Measurements from ENCODE around the gene TINCR. TPM values are rescaled to one million over a fixed set of nuclear protein-coding genes. Genes with fewer than 3 reads are reported as not detected.

TINCR gene
- total RNA-seq, 1 experiment from 2014 or later = 4.4 TPM

- Histone ChIP-seq H3F3A (ENCODE audit: insufficient read depth, low read depth) (no peaks in the 10 kb centered on the region), H3K9me2 (ENCODE audit: insufficient read depth) (no peaks in the 10 kb centered on the region), H4K20me1 (ENCODE audit: insufficient read depth) (no peaks in the 10 kb centered on the region; the same call in 1 of the 2 replicates), H3K36me3 (ENCODE audit: low read depth) (no peaks in the 10 kb centered on the region), H3K4me1 (replicated peaks; ENCODE audit: insufficient read depth) (no peaks in the 10 kb centered on the region), H3K9me3 (ENCODE audit: insufficient read depth, low read depth) (no peaks in the 10 kb centered on the region), H3K27me3 (ENCODE audit: insufficient read depth, low read depth) (no peaks in the 10 kb centered on the region), H3K4me3 (no peak overlapping the region), H3K27ac (no peak overlapping the region), H3K79me2 (ENCODE audit: low read depth) (no peaks in the 10 kb centered on the region; the same call in 1 of the 2 replicates), H2AFZ (no peak overlapping the region), H3K4me2 (no peak overlapping the region)
- CTCF ChIA-PET = no interaction called here
- BruUV-seq (replicated peaks) = no TSS peak
- POLR2A ChIA-PET (ENCODE audit: unreplicated experiment) = interaction anchor here (0.6 kb wide), 1 partner anchor 11 kb away, joined by 4 read pairs; no protein-coding TSS in a partner anchor
- no peak for DNase-seq
- TF ChIP-seq CTCF (conservative IDR thresholded peaks at IDR 0.05) (no peak), EZH2 (IDR thresholded peaks at IDR 0.05; ENCODE audit: low read depth) (no peak)
- intact Hi-C loops (cut with micrococcal nuclease; ENCODE audit: unreplicated experiment) = no loop called here
These were observed 40.5 kb upstream of the TINCR start for GRCh38 chr19:5608291-5608690.

- Histone ChIP-seq H3K27me3 (ENCODE audit: insufficient read depth, low read depth) (no peaks in the 10 kb centered on the region), H3F3A (ENCODE audit: insufficient read depth, low read depth) (no peaks in the 10 kb centered on the region), H3K4me3 (no peak overlapping the region), H3K27ac (no peak overlapping the region), H3K4me2 (no peak overlapping the region), H4K20me1 (ENCODE audit: insufficient read depth) (no peaks in the 10 kb centered on the region; the same call in 1 of the 2 replicates), H3K4me1 (replicated peaks; ENCODE audit: insufficient read depth) (no peaks in the 10 kb centered on the region), H3K9me3 (ENCODE audit: insufficient read depth, low read depth) (no peaks in the 10 kb centered on the region), H3K36me3 (ENCODE audit: low read depth) (no peaks in the 10 kb centered on the region), H2AFZ (no peak overlapping the region), H3K9me2 (ENCODE audit: insufficient read depth) (no peaks in the 10 kb centered on the region), H3K79me2 (ENCODE audit: low read depth) (no peaks in the 10 kb centered on the region; the same call in 1 of the 2 replicates)
- POLR2A ChIA-PET (ENCODE audit: unreplicated experiment) = interaction anchor here (0.6 kb wide), 1 partner anchor 11 kb away, joined by 4 read pairs; no protein-coding TSS in a partner anchor
- DNase-seq = no peak
- BruUV-seq (replicated peaks) = no TSS peak
- TF ChIP-seq CTCF (conservative IDR thresholded peaks at IDR 0.05) = no peak
- intact Hi-C loops (cut with micrococcal nuclease; ENCODE audit: unreplicated experiment) = no loop called here
- CTCF ChIA-PET = interaction anchor here (0.7 kb wide), 1 partner anchor 47 kb away, joined by 18 read pairs; no protein-coding TSS in a partner anchor
These were observed 39.8 kb upstream of the TINCR start for GRCh38 chr19:5607318-5608275.

DNA sequence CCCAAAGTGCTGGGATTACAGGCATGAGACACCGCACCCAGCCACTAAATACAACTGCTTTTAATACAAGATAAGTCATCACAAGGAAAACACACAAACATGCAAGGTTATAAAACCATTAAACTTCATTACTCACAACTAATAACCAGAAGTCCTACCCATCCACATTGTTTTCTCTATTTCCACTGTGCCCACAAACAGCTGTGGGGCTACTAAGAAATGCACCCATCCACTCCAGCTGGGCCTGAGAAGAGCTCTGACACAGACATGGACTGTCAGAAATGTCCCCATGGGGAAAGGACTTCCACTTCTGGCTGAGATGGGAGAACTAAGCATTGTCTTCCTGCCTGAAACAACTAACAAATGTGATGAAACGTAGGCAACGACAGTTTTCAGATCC is 37.6 kb upstream of the TINCR start:
- Histone ChIP-seq H3K4me2 (no peak overlapping the region), H3K36me3 (ENCODE audit: low read depth) (no peaks in the 10 kb centered on the region), H2AFZ (no peak overlapping the region), H3K4me3 (no peak overlapping the region), H3K27ac (no peak overlapping the region), H3K27me3 (ENCODE audit: insufficient read depth, low read depth) (no peaks in the 10 kb centered on the region), H3K4me1 (replicated peaks; ENCODE audit: insufficient read depth) (no peaks in the 10 kb centered on the region), H3K79me2 (ENCODE audit: low read depth) (no peaks in the 10 kb centered on the region; the same call in 1 of the 2 replicates), H3F3A (ENCODE audit: insufficient read depth, low read depth) (no peaks in the 10 kb centered on the region), H3K9me2 (ENCODE audit: insufficient read depth) (no peaks in the 10 kb centered on the region), H4K20me1 (ENCODE audit: insufficient read depth) (no peaks in the 10 kb centered on the region; the same call in 1 of the 2 replicates), H3K9me3 (ENCODE audit: insufficient read depth, low read depth) (no peaks in the 10 kb centered on the region)
- no TSS peak for BruUV-seq (replicated peaks)
- no peak for DNase-seq
- intact Hi-C loops (cut with micrococcal nuclease; ENCODE audit: unreplicated experiment) = no loop called here
- TF ChIP-seq EZH2 (IDR thresholded peaks at IDR 0.05; ENCODE audit: low read depth) (no peak), CTCF (conservative IDR thresholded peaks at IDR 0.05) (no peak)
- POLR2A ChIA-PET (ENCODE audit: unreplicated experiment) = no interaction called here
- CTCF ChIA-PET = no interaction called here

Measured in PC-9 (cell line).